ENCODE results near the gene RNF152.
"Not testable (repeated sequence)": the region's sequence is repeated elsewhere in the genome, so short reads cannot be mapped to it uniquely, and the experiment has no call there.

Gene RNF152

GRCh38 chr18:61782545-61782944, 110.3 kb downstream of the RNF152 start:
- no peak overlapping the region for H3K9ac ChIP-seq
- TF ChIP-seq CTCF (IDR thresholded peaks at IDR 0.05), result no peak

GRCh38 chr18:61776201-61776600, 116.6 kb downstream of the RNF152 start:
- H3K4me2 ChIP-seq (ENCODE audit: low read length); H3K4me1 ChIP-seq; H3K9ac ChIP-seq; H3K27ac ChIP-seq; H2AFZ ChIP-seq; H3K36me3 ChIP-seq (ENCODE audit: control insufficient read depth, insufficient read depth, low read length); H3K4me3 ChIP-seq (ENCODE audit: low read depth, low read length); H3K9me3 ChIP-seq (ENCODE audit: control insufficient read depth, low read length); H3K27me3 ChIP-seq (ENCODE audit: control insufficient read depth, insufficient read depth, low read length); H3K79me2 ChIP-seq: not testable (repeated sequence)

More at GRCh38 chr18:61782545-61782944, 110.3 kb downstream of the RNF152 start:
- Histone ChIP-seq H2AFZ (no peak overlapping the region), H3K79me2 (no peaks in the 10 kb centered on the region), H3K9me3 (ENCODE audit: control insufficient read depth, low read length) (no peaks in the 10 kb centered on the region), H3K4me2 (ENCODE audit: low read length) (no peak overlapping the region), H3K4me3 (ENCODE audit: low read depth, low read length) (no peak overlapping the region), H3K4me1 (no peaks in the 10 kb centered on the region), H3K36me3 (ENCODE audit: control insufficient read depth, insufficient read depth, low read length) (no peaks in the 10 kb centered on the region), H3K27me3 (ENCODE audit: control insufficient read depth, insufficient read depth, low read length) (no peaks in the 10 kb centered on the region), H3K27ac (no peak overlapping the region)

GRCh38 chr18:61774846-61775245, 118.0 kb downstream of the RNF152 start:
- H3K27me3 ChIP-seq (ENCODE audit: control insufficient read depth, insufficient read depth, low read length), result no peaks in the 10 kb centered on the region
- H3K9ac ChIP-seq, result no peak overlapping the region
- no peaks in the 10 kb centered on the region for H3K79me2 ChIP-seq
- no peaks in the 10 kb centered on the region for H3K9me3 ChIP-seq (ENCODE audit: control insufficient read depth, low read length)
- TF ChIP-seq CTCF (IDR thresholded peaks at IDR 0.05), result no peak
- no peak overlapping the region for H3K27ac ChIP-seq
- no peaks in the 10 kb centered on the region for H3K36me3 ChIP-seq (ENCODE audit: control insufficient read depth, insufficient read depth, low read length)
- no peak overlapping the region for H2AFZ ChIP-seq
- H3K4me3 ChIP-seq (ENCODE audit: low read depth, low read length), result no peak overlapping the region
- no peak overlapping the region for H3K4me2 ChIP-seq (ENCODE audit: low read length)
- H3K4me1 ChIP-seq, result no peaks in the 10 kb centered on the region

- TF ChIP-seq CTCF (IDR thresholded peaks at IDR 0.05), result no peak
- no peak overlapping the region for H3K27ac ChIP-seq
- no peak overlapping the region for H3K9ac ChIP-seq
- H2AFZ ChIP-seq, result no peak overlapping the region
- no peaks in the 10 kb centered on the region for H3K4me1 ChIP-seq
- no peak overlapping the region for H3K4me2 ChIP-seq (ENCODE audit: low read length)
- no peak overlapping the region for H3K4me3 ChIP-seq (ENCODE audit: low read depth, low read length)
- H3K36me3 ChIP-seq (ENCODE audit: control insufficient read depth, insufficient read depth, low read length), result no peaks in the 10 kb centered on the region
- no peaks in the 10 kb centered on the region for H3K27me3 ChIP-seq (ENCODE audit: control insufficient read depth, insufficient read depth, low read length)
- H3K9me3 ChIP-seq (ENCODE audit: control insufficient read depth, low read length), result no peaks in the 10 kb centered on the region
- no peaks in the 10 kb centered on the region for H3K79me2 ChIP-seq
Measured at GRCh38 chr18:61772293-61772848, 120.4 kb downstream of the RNF152 start.

GRCh38 chr18:61771861-61772260, 120.9 kb downstream of the RNF152 start:
- Histone ChIP-seq H3K27ac (no peak overlapping the region), H2AFZ (no peak overlapping the region), H3K27me3 (ENCODE audit: control insufficient read depth, insufficient read depth, low read length) (no peaks in the 10 kb centered on the region), H3K4me2 (ENCODE audit: low read length) (no peak overlapping the region), H3K4me1 (no peaks in the 10 kb centered on the region), H3K79me2 (no peaks in the 10 kb centered on the region), H3K9ac (no peak overlapping the region), H3K4me3 (ENCODE audit: low read depth, low read length) (no peak overlapping the region), H3K9me3 (ENCODE audit: control insufficient read depth, low read length) (no peaks in the 10 kb centered on the region), H3K36me3 (ENCODE audit: control insufficient read depth, insufficient read depth, low read length) (no peaks in the 10 kb centered on the region)
- TF ChIP-seq CTCF (IDR thresholded peaks at IDR 0.05), result no peak
